Anterior cingulate cortex (tissue), 58 donors: ENCODE data around the gene NXNL2.

ENCODE experiments used
- DNase-seq, 58 donors: peaks; one replicate each; lab custom pipeline; 2025; lab: John Stamatoyannopoulos, UW

The NXNL2 gene

DNA sequence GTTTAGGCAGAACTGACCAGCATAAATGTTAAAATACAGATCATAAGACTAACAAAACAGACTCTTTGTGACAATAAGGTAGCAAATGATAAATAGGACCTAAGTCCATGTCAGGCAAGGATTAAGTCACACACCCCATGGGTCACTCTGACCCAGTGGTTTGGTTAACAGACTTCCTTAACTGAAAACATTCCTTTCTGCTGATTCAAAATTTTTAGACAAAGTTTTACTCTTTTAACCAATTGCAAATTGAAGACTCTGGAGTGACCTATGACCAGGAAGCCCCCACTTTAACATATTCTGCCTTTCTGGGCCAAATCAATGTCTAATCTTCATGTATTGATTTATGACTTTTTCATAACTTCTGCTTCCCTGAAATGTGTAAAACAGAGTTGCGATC lies 4.9 kb upstream of the NXNL2 start:
- no peak for DNase-seq

DNA sequence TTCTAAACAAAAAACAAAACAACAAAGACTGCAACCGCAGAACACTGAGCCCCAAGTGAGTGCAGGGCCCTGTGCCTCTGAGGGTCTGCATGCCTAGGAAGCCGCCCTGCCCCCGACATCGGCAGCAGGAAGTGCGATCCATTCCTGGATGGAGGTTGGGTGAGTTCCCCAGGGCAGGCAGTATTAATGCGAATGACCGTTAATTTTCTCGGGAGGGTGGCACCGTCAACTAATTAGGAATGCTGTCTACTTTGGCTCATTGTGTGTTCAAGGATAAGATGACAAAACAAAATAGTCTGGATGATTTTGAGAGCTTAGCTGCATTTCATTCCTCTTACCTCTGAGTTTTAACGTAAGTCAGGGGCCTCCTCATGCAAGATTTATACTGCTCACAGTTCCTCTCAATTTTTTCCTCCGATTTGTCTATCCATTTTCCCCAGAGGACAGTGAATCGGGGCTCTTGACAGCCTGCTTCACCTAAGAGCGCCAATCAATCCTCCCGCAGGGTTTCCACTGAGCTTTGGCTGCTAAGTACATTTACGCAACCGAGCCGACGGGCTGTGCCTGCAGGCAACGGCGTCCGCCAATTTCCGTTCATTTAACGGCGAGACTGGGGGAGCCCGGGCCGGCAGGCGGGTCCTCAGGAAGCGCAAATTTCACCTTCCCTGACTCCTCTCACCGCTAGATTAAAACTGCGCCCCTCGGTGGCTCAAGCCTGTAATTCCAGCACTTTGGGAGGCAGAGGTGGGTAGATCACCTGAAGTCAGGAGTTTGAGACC lies 2.9 kb upstream of the NXNL2 start:
- peak in 1 of 58 donors; percentile 5 for DNase-seq

DNA sequence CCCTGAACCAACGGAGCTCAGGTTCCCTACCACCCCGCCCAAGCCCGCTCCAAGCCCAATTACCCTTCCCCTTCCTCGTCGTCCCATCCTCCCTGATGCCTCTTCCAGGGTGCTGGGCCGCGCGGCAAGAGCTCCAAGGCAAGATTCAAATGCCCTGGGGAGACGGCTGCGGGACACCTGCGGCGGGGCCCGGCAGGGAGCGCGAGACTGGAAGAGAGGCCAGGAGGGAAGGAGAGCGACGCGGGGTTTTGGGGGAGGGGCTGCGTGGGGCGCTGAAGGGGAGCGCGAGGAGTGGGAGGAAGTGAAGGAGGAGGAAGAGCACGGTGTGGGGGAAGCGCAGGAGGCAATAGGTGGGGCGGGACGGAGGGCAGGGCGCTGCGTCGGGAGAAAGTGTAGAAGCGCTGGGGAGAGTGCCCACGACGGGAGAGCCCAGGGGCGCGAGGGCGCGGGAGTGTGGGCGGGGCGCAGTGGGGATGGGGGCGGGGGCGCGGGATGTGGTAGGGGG lies 975 bp upstream of the NXNL2 start:
- no peak for DNase-seq

DNA sequence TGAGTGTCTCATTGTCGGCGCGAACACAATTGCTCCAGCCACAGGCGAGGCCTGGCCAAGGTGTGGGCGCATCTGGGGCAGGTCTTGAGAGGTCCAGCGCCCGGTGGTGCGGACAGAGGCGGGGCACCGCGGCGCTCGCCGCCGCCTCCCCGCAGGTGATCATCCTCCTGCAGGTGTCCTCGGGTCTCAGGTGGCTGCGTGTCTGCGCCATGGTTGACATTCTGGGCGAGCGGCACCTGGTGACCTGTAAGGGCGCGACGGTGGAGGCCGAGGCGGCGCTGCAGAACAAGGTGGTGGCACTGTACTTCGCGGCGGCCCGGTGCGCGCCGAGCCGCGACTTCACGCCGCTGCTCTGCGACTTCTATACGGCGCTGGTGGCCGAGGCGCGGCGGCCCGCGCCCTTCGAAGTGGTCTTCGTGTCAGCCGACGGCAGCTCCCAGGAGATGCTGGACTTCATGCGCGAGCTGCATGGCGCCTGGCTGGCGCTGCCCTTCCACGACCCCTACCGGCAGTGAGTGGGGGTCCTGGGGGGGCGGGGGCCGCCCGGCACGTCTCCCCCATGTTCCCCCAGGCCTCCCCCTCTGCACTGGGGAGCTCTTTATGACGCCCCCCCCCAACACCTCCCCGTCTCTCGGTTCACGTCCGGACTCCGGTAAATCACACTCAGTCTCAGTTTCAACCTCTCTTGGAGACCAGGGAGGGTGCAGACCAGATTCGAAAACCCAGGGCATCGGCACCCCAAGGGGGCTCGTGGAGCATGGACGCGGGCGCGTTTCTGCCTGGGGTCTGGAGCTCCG lies 446 bp downstream of the NXNL2 start:
- no peak for DNase-seq

DNA sequence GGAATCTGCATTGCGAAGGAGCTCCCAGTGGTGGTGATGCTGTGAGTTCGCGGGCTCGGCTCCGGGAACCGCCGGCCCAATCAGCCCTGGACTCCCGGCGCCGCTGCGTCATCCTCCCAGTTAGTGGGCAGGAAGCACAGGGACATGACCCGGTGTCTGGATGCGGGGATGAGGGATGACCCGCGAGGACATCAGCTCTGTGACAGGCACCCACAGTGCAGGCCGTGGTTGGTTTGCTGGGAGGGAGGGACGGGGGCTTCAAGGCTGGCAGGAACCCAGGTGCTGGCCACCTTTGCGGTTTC lies 996 bp downstream of the NXNL2 start:
- peak in 1 of 58 donors; percentile 5 for DNase-seq

DNA sequence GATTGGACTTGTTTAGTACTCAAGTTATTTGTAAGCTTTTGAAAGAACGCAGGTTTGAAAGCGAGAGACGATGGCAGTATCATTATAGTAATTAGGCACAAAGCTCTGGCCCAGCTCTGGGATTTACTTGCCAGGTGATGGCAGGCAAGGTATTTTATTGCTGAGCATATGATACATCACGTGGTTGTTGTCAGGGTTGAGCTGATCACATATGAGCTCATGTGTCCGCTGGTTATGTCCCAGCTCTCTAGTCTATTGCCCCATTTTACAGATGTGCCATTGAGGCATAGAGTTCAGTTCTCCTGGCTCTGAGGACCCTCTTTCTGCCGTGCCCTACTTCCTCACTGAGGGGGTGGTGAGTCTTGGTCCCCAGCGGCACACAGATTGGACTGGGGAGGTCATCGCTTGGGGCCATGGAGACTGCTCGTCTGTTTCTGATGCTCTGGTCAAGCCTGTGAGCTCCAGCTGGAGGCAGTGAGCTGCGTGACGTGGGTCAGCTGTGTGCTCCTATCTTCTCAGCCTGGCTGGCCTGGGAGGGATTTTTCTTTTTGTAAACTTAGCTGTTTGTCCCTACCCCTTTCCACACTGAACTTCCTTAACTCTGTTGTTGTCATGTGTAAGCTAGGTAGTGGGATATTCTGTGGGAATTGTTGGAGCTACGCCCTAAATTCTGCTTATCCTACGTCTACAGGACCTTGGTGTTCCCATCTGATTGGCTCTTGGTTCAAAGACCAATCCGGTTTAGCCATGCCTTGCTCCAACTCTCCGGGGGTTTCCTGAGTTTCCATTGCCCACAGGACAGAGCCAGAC lies 2.2 kb downstream of the NXNL2 start:
- DNase-seq = no peak

DNA sequence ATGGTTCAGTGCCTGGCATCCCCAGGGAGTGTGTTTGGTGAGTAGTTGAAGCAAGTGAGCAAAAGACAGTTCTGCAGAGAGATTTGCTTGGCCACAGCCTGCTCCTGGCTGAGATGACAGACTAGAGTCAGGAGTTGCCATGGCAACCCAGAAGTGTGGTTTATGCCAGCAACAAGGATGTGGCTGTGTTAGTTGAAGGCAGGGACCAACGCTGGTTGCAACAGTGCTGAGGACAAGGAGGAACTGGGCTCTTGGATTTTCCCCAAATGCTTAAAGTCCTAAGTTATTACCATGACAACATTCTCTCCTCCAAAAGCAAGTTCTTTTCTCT lies 2.7 kb downstream of the NXNL2 start:
- peak in 55 of 58 donors; percentile 8 to 94 (median 71) for DNase-seq

DNA sequence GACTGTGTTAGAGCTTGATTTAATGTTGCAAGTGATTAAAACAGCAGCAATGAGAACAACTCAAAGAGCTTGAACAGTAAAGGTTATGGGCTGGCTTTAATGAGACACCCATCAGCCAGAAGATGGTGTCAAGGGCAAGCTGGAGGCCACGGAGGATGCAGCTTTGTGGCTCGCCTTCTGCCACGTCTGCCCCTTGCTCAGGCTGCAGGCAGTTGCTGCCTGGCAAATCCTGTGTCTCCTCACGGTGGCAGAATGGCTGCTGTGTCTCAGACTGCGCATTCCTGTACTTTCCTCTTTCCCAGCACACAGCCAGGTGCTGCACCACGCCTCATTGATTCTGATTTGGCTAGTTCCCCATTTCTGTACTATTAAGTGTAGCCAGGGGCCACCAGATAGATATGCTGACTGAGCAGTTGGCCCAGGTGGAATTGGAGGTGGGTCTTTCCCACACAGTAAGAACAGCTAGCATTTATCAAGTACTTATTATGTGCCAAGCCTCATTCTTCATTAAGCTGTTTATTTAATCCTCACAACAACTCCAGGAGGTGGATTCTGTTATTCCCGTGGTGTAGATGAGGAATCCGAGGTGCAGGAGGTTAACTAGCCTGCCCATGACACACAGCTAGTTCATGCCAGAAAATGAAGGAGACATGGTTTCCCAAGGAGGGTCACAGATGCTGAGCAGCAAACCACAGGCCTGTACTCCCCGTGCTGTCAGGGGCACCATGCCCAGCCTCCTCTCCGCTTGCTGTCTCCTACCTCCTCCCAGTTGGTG lies 3.5 kb downstream of the NXNL2 start:
- no peak for DNase-seq

DNA sequence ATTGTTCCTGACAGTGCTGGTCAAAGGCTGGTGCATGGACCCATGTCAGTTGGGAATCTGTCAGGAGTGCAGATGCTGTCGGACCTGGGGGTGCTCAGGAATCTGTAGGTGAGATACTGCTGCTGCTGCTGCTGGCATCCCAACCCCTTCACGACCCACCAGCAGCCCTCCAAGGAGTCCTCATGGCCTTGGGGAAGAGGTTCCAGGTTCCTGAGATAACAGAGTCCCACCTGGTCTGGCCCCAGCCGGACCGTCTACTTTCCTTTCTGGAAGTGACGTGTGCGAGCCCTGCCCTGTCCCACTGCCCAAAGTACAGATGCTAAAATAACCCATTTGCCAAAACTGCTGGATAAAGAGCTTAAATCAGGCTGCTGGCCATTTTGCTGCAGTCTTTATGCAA lies 4.3 kb downstream of the NXNL2 start:
- DNase-seq = no peak

DNA sequence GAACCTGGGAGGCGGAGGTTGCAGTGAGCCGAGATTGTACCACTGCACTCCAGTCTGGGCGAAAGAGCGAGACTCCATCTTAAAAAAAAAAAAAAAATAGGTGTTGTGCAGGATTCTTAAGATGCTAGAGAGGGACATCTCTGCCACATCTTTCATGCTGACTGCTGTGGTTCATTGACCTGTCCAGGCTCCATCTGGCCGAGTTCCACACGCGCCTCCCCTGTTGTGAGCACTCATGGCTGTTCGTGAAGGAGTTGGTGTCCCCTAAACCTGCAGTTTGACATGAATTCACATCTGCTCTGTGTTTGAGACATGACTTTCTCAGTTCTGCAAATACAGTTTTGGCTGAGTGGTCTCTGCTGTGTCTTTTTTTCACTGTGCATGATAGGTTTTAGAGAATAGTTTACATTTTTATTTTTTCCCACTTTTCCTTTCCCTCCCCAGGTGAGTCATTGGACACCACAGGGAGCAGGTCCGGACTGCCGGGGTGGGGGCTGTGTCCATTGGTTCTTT lies 5.3 kb downstream of the NXNL2 start:
- DNase-seq = no peak

DNA sequence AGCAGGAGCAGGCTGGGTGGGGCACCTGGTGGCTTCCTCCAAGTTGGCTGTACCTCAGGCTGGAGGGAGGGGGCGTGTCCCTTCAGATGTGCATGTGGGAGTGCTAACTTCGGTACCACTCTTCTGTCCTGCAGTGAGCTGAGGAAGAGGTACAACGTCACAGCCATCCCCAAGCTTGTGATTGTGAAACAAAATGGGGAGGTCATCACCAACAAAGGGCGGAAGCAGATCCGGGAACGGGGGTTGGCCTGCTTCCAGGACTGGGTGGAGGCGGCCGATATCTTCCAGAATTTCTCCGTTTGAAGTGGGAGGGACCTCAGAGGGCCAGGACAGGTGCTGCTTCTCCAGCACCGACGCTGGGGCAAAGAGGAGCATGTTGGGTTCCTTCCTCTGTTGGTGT lies 9.3 kb downstream of the NXNL2 start:
- DNase-seq = no peak

DNA sequence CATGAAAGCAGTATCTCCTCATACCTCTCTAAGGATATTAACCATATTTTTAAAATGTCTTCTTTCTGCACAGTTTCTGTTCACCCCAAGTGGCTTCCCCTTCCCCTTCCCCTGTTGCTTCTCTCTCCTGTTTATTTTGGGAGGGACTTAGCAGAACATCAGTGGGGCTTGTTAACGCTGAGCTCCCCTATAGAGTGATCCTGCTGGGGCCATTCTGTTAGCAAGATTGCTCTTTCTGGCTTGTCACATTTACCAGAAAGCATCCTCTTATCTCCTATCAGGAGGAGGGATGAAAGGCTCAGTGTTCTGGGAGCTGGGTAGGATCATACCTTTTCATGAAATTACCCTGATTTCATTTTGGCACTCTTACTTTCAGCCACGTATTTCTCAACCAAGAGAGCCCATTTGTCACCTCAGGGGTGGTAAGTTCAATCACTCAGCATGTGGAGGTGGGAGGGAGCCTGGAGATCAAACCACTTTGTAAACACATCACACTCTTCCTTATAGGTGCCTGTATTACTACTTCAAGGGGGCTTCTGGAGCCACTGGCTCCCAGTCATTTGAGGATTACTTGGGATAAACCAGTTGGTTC lies 16.7 kb downstream of the NXNL2 start:
- DNase-seq = no peak

DNA sequence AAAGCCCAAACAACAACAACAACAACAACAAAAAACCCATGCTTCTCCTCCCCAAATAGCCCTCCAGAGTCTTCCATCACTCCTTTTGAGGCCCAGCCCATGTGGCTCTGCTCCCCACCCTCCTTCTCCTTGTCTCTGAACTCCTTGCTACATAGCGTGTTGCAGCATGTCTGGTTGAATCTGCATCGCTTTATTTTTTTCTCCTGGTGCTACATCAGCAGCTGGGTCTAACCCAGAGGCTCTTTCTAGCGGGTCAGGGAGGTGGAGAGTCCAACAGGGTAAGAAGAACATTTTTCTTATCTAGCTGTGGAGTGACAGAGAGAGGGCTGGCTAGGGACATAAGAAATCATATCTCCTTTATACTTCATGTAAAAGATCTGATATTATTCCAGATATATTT lies 18.4 kb downstream of the NXNL2 start:
- DNase-seq = no peak

DNA sequence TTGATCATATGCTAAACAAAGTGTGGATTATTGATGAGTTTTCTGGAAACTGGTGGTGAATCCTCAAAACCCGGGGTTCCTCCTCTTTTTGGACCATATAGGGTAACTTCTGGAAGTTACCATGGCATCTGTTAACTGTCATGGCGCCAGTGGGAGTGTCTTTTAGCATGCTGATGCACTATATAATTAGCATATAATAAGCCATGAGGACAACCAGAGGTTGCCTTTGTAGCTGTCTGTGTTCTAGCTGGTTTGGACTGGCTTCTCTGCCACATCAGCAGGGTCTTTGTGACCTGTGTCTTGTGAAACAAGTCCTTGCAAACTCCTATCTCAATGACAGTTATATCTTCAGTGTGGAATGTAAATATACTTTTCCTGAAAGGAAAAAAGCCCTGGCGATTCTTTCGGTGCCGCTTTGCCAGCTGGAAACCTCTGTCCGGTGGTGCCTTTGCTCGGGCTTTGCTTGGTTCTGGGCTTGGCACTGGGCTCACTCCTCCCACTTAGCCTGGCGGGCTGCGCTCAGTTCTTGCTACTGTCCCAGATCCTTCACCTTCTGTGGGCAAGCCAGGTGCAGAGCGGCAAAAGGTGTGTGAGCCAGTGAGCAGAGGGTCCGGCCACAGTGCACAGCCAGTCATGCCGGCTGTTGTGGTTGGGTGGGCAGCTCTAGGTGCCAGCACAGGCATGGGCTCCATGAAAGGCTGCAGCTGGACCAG lies 20.4 kb downstream of the NXNL2 start:
- DNase-seq = no peak

DNA sequence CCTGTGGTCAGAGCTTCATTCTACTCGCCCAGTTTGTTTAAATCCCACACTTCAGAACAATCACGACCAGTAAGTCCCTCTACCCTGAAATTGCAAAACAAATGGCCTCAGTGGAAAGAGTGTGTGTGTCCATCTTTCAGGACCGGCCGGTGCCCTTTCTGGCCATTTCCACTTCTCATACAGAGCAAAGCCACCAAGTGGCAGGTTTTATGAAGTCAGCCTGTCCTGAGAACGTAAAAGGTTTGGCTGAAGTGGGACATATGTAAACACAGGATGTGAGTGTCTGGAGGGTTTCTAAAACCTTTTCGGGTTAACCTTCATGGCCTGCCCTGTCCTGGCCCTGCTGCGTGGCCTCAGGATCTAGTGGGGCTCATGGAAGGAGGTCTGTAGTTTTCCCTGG lies 24.7 kb downstream of the NXNL2 start:
- DNase-seq = no peak

DNA sequence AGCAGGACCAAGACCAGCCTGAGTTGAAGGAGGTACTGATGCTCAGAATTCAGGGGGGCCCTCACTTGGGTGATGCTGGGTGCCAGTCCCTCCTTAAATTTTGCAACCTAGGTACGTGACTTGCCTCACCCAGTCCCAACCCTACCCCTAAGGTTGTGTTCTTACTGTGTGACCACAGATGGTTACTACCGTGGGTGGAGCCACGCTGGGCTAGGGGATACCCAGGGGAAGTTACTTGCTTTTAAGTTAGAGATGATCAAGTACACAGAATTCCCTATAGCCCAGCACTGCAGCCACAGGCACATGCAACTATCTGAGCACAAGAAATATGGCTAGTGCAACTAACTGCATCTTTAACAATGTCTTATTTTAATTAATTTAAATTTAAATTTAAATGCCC lies 32.9 kb downstream of the NXNL2 start:
- DNase-seq = no peak

DNA sequence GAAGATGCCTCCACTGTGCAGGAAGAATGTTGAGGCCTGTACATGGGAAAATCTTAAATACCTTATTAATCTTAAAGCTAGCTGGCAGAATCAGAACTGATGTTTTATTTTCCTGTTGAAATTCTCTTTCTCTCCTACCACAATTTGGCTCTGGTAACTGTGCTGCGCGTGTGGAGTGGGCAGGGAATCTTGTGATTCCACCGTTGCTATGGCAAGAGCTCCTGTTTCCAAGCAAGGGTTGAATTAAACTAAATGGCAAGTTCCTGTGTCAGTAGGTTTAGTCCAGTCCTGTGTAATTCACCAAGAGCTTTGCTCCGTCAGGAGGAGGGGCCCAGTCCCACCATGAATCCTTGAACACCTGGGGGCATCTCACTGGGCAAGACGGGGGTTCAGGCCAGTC lies 36.4 kb downstream of the NXNL2 start:
- peak in 34 of 58 donors; percentile 6 to 73 (median 29) for DNase-seq

DNA sequence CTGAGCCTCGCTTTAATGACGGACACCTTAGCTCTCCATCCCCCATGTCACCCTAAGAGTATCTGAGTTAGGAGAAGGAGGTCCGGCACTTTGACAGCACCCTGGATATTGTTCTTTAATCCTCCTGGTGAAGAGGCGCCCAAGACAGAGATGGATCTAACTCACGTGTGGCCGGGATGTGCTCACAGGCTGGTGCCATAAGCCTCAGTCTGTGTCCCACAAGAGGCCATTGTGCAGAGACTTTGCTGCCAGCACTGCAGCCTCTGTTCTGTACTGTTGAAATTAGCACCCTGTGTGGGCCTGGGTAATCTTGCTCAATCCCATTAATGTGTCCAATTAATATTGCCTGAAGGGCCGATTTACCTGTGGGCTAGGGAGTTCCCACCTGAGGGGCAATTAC lies 37.7 kb downstream of the NXNL2 start:
- DNase-seq = no peak

DNA sequence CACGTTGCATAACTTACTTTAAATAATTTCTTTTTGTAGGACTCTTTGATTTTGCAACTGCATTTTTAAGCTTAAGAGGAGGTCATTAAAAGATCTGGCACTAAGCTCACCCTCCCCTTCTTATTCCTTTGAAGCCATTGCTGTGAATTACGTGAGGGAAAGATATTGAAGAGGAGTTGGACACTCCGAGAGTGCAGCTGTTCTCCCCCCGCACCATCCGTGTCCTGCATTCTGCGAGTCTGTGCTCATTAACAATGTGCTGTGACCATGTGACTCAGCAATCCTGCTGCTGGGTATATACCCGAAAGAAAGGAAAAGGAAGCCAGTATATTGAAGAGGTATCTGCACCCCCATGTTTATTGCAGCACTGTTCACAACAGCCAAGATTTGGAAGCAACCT lies 40.0 kb downstream of the NXNL2 start:
- DNase-seq = peak in 5 of 58 donors; percentile 7 to 33 (median 17)
